RWPE1 (cell line): Measurements from ENCODE around the gene ZNF408.

ENCODE experiments used
- CTCF ChIA-PET: fragments of 350-600 bp; sonication (Branson Sonifier 250); formaldehyde crosslinking; extraction: SDS; loops from one replicate; lab custom pipeline; 2021; lab: Yijun Ruan, JAX
- POLR2A ChIA-PET: fragments of 400-600 bp; formaldehyde crosslinking; extraction: SDS; loops from one replicate; lab custom pipeline; 2020; ENCODE audit warnings: antibody characterized with exemption; ENCODE audit not compliant: low non-redundant PET; lab: Yijun Ruan, JAX
- DNase-seq: peaks from one replicate; pipeline ENCODE4 v3.0.0; 2012; ENCODE audit warnings: low spot score
- H3K27ac ChIP-seq: fragments of 450-650 bp; 2 replicates; pipeline ENCODE4 v1.5.1; 2017
- CTCF ChIP-seq: fragments of 450-650 bp; conservative IDR thresholded peaks from 2 replicates; pipeline ENCODE4 v1.5.1; 2017; ENCODE audit warnings: low read depth, mild to moderate bottlenecking

The ZNF408 gene

GRCh38 chr11:46722566-46723358 is 21.9 kb downstream of the ZNF408 start:
- DNase-seq: no peak
- POLR2A ChIA-PET: no interaction called here
- CTCF ChIA-PET: interaction anchor here (0.7 kb wide), 1 partner anchor 59 kb away, joined by 3 read pairs; no protein-coding TSS in a partner anchor
- TF ChIP-seq CTCF: no peak
- no peak overlapping the region for H3K27ac ChIP-seq

GRCh38 chr11:46723359-46723680 is 22.5 kb downstream of the ZNF408 start:
- ChIA-PET CTCF (no interaction called here), POLR2A (no interaction called here)
- H3K27ac ChIP-seq: no peak overlapping the region
- TF ChIP-seq CTCF: no peak
- no peak for DNase-seq

GRCh38 chr11:46724088-46724487 is 23.3 kb downstream of the ZNF408 start:
- no peak for TF ChIP-seq CTCF
- CTCF ChIA-PET: interaction anchor here (0.5 kb wide), 2 partner anchors 51 to 123 kb away, joined by 3 read pairs; no protein-coding TSS in a partner anchor
- no peak overlapping the region for H3K27ac ChIP-seq
- DNase-seq: no peak
- POLR2A ChIA-PET: interaction anchor here (0.7 kb wide), 1 partner anchor 27 kb away, joined by 6 read pairs; no protein-coding TSS in a partner anchor

GRCh38 chr11:46725338-46726205 is 24.7 kb downstream of the ZNF408 start:
- ChIA-PET CTCF (no interaction called here), POLR2A (no interaction called here)
- no peak overlapping the region for H3K27ac ChIP-seq
- DNase-seq: no peak
- no peak for TF ChIP-seq CTCF

- no peak overlapping the region for H3K27ac ChIP-seq
- no peak for TF ChIP-seq CTCF
- no peak for DNase-seq
- CTCF ChIA-PET: no interaction called here
- POLR2A ChIA-PET: no interaction called here
Measured at GRCh38 chr11:46726206-46726862, 25.5 kb downstream of the ZNF408 start.
